ENCODE results near the gene ZNF154.
A peak's percentile ranks its signal among the peaks of the same experiment; 100 is the strongest.

The ZNF154 gene

DNA sequence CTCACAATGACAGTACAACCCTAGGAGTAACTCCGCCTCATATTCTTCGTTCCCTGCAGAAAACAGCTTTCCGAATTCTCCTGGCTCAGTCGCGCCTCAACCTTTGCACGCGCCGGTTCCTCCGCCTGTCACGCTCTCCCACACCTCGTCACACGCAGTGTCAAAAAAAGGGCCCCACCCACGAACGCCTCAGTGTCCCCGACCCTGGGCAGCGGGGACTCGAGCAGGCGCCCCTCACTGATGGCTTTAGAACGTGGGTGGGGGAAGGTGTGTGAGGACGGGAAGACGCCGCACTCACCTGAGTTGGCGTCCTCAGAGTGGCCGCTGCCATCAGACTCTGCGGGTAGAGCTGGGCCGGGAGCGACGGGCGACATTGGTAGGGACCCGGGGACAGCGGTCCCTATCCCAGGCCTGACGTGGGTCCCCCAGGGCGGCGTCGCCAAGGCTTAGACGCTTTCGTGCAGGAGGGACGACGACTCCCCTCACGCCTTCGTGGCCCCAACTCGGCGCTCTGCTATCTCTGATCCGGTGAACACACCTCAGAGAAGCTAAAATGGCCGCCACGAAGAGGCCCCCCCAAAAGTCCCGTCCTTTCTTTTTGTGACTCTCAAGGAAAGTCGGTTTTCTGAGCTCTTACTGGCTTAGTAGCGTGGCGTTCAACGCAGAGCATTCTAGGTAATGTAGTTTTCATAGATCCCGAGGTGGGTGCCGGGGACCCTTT, at the start of gene ZNF154:
Gene ZNF154, minus strand, starts transcription at position 564 of the 721 bp plus-strand sequence. Its CDS starts 233 bp downstream, at position 331.
- peak within 1 kb of the TSS; percentile 76 for H3K4me3 ChIP-seq (ENCODE audit: low read depth, low read length)
- TF ChIP-seq, protein P1, sequence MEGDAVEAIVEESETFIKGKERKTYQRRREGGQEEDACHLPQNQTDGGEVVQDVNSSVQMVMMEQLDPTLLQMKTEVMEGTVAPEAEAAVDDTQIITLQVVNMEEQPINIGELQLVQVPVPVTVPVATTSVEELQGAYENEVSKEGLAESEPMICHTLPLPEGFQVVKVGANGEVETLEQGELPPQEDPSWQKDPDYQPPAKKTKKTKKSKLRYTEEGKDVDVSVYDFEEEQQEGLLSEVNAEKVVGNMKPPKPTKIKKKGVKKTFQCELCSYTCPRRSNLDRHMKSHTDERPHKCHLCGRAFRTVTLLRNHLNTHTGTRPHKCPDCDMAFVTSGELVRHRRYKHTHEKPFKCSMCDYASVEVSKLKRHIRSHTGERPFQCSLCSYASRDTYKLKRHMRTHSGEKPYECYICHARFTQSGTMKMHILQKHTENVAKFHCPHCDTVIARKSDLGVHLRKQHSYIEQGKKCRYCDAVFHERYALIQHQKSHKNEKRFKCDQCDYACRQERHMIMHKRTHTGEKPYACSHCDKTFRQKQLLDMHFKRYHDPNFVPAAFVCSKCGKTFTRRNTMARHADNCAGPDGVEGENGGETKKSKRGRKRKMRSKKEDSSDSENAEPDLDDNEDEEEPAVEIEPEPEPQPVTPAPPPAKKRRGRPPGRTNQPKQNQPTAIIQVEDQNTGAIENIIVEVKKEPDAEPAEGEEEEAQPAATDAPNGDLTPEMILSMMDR (conservative IDR thresholded peaks at IDR 0.05; ENCODE audit: low read depth, low read length): no peak

DNA sequence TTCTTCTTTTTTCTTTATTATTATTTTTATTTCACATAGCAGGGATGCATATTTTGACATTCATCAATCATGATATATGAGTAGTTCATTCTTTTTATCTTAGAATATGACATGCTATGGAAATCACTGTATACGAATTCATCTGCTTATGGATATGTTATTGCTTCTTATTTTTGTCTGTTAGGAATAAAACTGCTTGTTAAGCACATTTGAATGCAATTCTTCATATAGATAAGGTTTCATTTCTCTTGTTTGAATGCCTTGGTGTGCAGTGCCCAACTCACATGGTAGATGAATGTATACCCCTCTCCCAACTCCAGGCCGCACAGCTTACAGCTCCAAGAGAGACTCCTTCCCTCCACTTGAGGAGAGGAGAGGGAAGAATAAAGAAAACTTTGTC, 48.9 kb upstream of the ZNF154 start:
- DNase-seq (ENCODE audit: low read depth): no peak
- TF ChIP-seq, protein P1 (conservative IDR thresholded peaks at IDR 0.05; ENCODE audit: low read depth, low read length): no peak
- H3K4me3 ChIP-seq (ENCODE audit: low read depth, low read length): no peak overlapping the region

More for the DNA sequence above, at the start of gene ZNF154:
- DNase-seq (ENCODE audit: low read depth): peak; percentile 86

DNA sequence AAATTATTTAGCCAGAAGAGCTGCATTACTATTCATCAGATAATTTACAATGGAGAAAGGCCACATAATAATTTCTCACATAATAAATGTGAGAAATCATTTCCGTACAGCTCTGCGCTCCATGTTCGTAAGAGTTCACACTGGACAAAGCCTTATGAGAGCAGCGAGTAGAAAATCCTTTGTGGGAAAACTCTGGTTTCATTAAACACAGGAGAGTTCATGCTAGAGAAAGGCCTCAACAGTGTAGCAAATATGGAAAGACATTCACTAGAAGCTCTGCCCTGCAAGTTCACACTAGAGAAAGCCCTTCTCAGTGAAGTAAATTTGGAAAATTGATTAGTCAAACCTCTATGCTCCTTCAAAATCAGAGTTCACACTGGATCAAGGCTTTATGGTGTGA, 46.0 kb upstream of the ZNF154 start:
- TF ChIP-seq, protein P1 (conservative IDR thresholded peaks at IDR 0.05; ENCODE audit: low read depth, low read length): no peak
- DNase-seq (ENCODE audit: low read depth): no peak

DNA sequence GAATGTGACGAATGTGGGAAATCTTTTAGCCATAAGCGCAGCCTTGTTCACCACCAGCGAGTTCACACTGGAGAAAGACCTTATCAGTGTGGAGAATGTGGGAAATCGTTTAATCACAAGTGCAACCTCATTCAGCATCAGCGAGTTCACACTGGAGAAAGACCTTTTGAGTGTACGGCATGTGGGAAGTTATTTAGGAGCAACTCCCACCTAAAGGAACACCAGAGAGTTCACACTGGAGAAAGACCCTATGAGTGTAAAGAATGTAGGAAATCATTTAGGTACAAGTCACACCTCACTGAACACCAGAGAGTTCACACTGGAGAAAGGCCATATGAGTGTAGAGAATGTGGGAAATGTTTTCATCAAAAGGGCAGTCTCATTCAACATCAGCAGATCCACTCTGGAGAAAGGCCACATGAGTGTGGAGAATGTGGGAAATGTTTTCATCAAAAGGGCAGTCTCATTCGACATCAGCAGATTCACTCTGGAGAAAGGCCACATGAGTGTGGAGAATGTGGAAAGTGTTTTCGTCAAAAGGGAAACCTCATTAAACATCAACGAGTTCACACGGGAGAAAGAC, 45.2 kb upstream of the ZNF154 start:
- TF ChIP-seq, protein P1 (conservative IDR thresholded peaks at IDR 0.05; ENCODE audit: low read depth, low read length): no peak
- H3K4me3 ChIP-seq (ENCODE audit: low read depth, low read length): no peak overlapping the region
- DNase-seq (ENCODE audit: low read depth): no peak

More for the DNA sequence above, 46.0 kb upstream of the ZNF154 start:
- H3K4me3 ChIP-seq (ENCODE audit: low read depth, low read length): no peak overlapping the region

DNA sequence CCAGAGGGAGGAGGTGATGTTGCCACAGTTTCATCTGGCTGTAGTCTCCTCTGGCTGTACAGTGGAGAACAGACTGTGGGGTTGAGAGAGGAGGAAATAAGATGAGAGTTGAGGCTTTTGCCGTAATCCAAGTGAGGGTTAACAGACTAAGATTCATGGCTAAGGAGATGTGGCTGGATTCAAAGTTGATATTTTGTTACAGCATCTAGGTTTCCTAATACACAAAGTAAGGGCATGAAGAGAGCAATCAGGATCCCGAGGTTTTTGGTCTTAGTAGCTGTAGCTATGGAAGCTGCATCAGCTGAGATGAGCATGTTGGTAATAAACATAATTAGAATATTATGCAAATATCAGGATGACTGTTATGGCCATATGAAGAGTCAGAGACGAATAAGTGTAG, 39.0 kb upstream of the ZNF154 start:
- no peak for DNase-seq (ENCODE audit: low read depth)
- TF ChIP-seq, protein P1 (conservative IDR thresholded peaks at IDR 0.05; ENCODE audit: low read depth, low read length): no peak
- H3K4me3 ChIP-seq (ENCODE audit: low read depth, low read length): peak overlapping the region; percentile 17

DNA sequence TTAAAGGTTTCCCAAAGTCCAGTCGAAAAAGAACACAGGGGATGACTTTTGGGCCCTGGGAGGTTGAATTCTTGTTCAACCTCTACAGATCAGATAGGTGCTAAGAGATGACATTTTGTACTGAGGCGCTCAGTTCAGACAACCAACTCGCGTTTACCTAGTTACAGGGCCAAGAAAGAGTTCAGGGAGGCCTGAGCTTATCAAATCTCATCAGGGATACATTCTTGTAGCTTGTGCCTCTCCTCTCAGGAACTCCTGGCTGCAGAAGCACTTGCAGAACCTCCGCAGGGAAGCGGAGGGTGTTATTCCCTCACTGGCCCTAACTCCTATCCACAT, 38.4 kb upstream of the ZNF154 start:
- TF ChIP-seq, protein P1 (conservative IDR thresholded peaks at IDR 0.05; ENCODE audit: low read depth, low read length): no peak
- DNase-seq (ENCODE audit: low read depth): no peak
- H3K4me3 ChIP-seq (ENCODE audit: low read depth, low read length): peak overlapping the region; percentile 88
